ENCODE data around the gene CTBP1. TPM values are rescaled to one million over a fixed set of nuclear protein-coding genes. Genes with fewer than 3 reads are reported as not detected.

Gene CTBP1
- total and polyA plus RNA-seq, 4 experiments from 2014 or later, result 39.3 to 195 (median 132) TPM

DNA sequence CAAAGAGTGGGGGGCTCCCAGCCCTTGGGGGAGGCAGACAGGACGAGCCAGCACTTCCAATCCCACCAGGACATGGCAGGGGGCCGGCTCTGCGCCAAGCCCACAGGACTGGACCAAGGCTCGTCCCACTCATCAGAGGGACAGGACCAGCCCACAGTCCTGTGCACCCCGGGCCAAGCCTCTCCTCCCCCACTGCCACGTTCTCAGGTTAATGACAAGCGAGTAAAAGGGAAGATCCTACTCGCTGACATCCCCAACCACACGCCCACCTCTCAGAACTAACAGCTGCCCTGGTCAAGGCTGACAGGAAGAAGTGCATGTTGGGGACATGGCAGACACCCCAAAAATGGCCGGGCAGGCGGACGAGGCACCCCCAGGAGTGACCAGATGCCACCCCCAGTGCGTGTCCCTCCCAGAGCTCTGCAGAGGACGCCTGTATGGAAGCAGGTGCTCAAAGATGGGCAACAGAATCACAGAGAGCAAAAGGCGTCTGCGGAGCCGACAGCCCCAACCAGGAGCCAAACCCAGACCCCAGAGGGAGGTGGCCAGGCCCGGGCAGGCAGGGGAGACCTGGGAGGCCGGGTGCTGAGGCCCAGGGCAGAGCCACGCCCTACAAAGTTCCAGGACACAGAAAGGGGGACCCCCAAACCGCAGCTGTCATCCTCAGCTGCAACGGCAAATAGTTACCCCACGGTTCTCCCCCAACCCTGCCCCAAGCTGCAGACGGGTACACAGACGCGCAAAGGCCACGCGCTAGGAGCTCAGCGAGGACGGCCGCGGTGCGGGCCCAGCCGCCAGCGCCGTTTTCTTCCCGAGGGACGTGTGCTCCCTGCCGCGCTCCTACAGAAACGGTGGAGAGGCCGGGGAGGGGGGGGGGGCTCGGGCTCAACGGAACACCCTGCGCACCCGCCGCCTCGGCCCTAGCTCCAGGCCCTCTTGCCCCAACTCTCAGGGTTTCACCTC is 1.7 kb downstream of the CTBP1 start:
- ChIA-PET POLR2A (ENCODE audit: partially characterized antibody) (interaction anchor here (0.6 to 5.9 kb wide), 15 partner anchors 19 to 764 kb away, joined by 3 to 146 read pairs (median 16); partner anchors contain the start of genes GAK, MAEA, NSD2 and SPON2), CTCF (ENCODE audit: partially characterized antibody) (interaction anchor here (0.7 to 6.1 kb wide), 5 partner anchors 21 to 116 kb away, joined by 3 to 42 read pairs (median 11); partner anchors contain the start of gene UVSSA)
- Histone ChIP-seq H3K9me3 (ENCODE audit: control insufficient read depth in 1 of 2, low read length in 2 of 2) (no peaks in the 10 kb centered on the region), H3K36me3 (ENCODE audit: insufficient read depth, low read length) (no peaks in the 10 kb centered on the region), H3K27ac (ENCODE audit: low read depth, low read length) (peak overlapping the region; percentile 76), H3K27me3 (ENCODE audit: insufficient read depth, low read length) (no peaks in the 10 kb centered on the region), H3K4me1 (ENCODE audit: insufficient read depth, low read length) (peaks cover 76% of the 10 kb centered on the region), H3K4me3 (ENCODE audit: low read length in 2 of 2) (peak overlapping the region; percentile 61 to 69)
- intact Hi-C loops (cut with micrococcal nuclease), result loop anchor here (5.0 kb wide), 1 partner anchor 235 kb away; the partner anchor contains the start of gene FGFRL1
- H3K36me3 Mint-ChIP-seq, result peaks cover 0 to 22% of the 10 kb centered on the region in 2 donors
- peak in 4 of 5 donors; percentile 13 to 58 (median 18) for DNase-seq
- H3K4me1 Mint-ChIP-seq, result peaks cover 30 to 77% (median 64%) of the 10 kb centered on the region in 4 donors
- peak overlapping the region; percentile 84 to 90 (median 86) for H3K4me3 Mint-ChIP-seq
- H3K27me3 Mint-ChIP-seq, result no peaks in the 10 kb centered on the region
- no peaks in the 10 kb centered on the region for H3K9me3 Mint-ChIP-seq
- H3K27ac Mint-ChIP-seq, result peak overlapping the region; percentile 83 to 96 (median 91)

DNA sequence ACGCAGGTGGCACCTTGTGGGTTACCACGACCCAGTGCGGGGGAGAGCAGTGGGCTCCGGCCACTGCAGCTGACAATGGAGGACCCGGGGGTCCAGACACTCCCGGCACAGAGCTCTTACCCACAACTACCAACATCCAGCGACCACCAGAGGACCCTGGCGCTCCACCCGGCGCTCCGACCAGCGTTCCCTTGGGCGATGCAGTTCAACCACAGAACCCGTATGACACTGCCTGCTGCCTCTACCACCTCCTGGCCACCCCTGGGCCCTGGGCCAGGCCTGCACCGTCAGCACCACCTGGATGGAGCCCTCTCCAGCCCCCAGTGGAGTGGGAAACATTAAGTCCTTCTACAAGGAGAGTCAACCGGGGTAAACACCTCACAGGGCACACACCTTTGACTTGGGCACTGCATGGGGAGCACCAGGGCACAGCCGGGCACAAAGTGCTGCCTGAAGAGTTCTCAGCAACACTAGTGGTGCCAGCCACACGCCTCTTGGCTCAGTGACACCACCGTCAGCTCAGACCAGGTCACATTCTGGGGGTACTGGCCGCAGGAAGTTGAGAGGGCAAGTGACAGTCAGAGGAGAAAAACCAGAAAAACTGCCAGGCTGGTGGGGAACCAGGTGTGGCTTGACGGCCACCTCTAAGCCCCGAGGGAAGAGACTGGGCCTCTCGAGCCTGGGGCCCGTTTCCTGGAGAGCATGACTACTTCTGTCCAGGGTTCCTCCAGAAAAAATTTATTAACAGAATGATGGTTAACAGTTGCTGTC is 2.6 kb downstream of the CTBP1 start:
- ChIA-PET POLR2A (ENCODE audit: partially characterized antibody) (interaction anchor here (0.6 to 5.9 kb wide), 12 partner anchors 20 to 765 kb away, joined by 3 to 146 read pairs (median 34); partner anchors contain the start of genes MAEA, NSD2, SPON2 and UVSSA), CTCF (ENCODE audit: partially characterized antibody) (interaction anchor here (2.8 to 6.1 kb wide), 2 partner anchors 79 to 100 kb away, joined by 11 to 29 read pairs; partner anchors contain the start of gene UVSSA)
- Histone ChIP-seq H3K36me3 (ENCODE audit: insufficient read depth, low read length) (no peaks in the 10 kb centered on the region), H3K9me3 (ENCODE audit: control insufficient read depth in 1 of 2, low read length in 2 of 2) (no peaks in the 10 kb centered on the region), H3K27ac (ENCODE audit: low read depth, low read length) (peak overlapping the region; percentile 76), H3K4me3 (ENCODE audit: low read length in 2 of 2) (peak overlapping the region in 1 of 2 donors; percentile 69), H3K4me1 (ENCODE audit: insufficient read depth, low read length) (peaks cover 71% of the 10 kb centered on the region), H3K27me3 (ENCODE audit: insufficient read depth, low read length) (no peaks in the 10 kb centered on the region)
- DNase-seq, result no peak
- H3K36me3 Mint-ChIP-seq, result peaks cover 0 to 23% of the 10 kb centered on the region in 2 donors
- H3K4me3 Mint-ChIP-seq, result peak overlapping the region; percentile 84 to 90 (median 86)
- H3K9me3 Mint-ChIP-seq, result no peaks in the 10 kb centered on the region
- no peaks in the 10 kb centered on the region for H3K27me3 Mint-ChIP-seq
- intact Hi-C loops (cut with micrococcal nuclease), result loop anchor here (5.0 kb wide), 1 partner anchor 234 kb away; the partner anchor contains the start of gene FGFRL1
- H3K27ac Mint-ChIP-seq, result peak overlapping the region; percentile 83 to 96 (median 91)
- H3K4me1 Mint-ChIP-seq, result peaks cover 31 to 74% (median 58%) of the 10 kb centered on the region in 4 donors

DNA sequence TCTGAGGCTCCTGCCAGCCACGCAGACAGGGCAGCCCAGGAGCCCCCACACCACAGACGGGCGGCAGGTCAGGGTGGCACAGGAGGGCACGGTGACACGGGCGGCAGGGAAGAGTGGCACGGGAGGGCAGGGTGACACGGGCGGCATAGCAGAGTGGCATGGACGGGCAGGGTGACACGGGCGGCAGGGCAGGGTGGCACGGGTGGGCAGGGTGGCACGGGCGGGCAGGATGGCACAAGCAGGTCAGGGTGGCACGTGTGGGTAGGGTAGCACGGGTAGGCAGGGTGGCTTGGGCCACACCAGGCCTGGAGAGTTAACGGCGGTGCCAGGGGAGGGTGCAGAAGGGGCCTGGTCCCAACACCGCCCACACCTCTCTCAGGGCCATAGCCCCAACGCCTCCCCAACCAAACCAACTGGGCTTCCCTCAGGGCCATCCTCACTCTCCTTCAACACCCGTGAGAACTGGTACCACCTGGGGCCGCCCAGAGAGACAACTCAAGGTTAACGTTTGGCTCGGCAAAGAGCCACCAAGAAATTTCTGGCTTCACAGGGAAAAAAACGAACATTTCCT is 3.4 kb downstream of the CTBP1 start:
- CTCF ChIA-PET (ENCODE audit: partially characterized antibody), result interaction anchor here (1.0 to 2.8 kb wide), 2 partner anchors 78 kb away, joined by 4 to 11 read pairs; no protein-coding TSS in a partner anchor
- no peak for DNase-seq
- Histone ChIP-seq H3K36me3 (ENCODE audit: insufficient read depth, low read length) (peaks cover 3% of the 10 kb centered on the region), H3K27me3 (ENCODE audit: insufficient read depth, low read length) (no peaks in the 10 kb centered on the region), H3K9me3 (ENCODE audit: control insufficient read depth in 1 of 2, low read length in 2 of 2) (no peaks in the 10 kb centered on the region), H3K4me3 (ENCODE audit: low read length in 2 of 2) (peak overlapping the region in 1 of 2 donors; percentile 69), H3K4me1 (ENCODE audit: insufficient read depth, low read length) (peaks cover 64% of the 10 kb centered on the region), H3K27ac (ENCODE audit: low read depth, low read length) (peak overlapping the region; percentile 76)
- Mint-ChIP-seq H3K4me1 (peaks cover 27 to 71% (median 51%) of the 10 kb centered on the region in 4 donors), H3K27me3 (no peaks in the 10 kb centered on the region), H3K27ac (peak overlapping the region; percentile 29 to 94 (median 59)), H3K9me3 (no peaks in the 10 kb centered on the region), H3K36me3 (peaks cover 0 to 25% of the 10 kb centered on the region in 2 donors), H3K4me3 (peak overlapping the region in 7 of 8 donors; percentile 48 to 90 (median 86))
- POLR2A ChIA-PET (ENCODE audit: partially characterized antibody), result interaction anchor here (2.4 kb wide), 1 partner anchor 101 kb away, joined by 10 read pairs; the partner anchor contains the start of gene UVSSA
- intact Hi-C loops (cut with micrococcal nuclease), result loop anchor here (5.0 kb wide), 1 partner anchor 233 kb away; the partner anchor contains the start of gene FGFRL1

DNA sequence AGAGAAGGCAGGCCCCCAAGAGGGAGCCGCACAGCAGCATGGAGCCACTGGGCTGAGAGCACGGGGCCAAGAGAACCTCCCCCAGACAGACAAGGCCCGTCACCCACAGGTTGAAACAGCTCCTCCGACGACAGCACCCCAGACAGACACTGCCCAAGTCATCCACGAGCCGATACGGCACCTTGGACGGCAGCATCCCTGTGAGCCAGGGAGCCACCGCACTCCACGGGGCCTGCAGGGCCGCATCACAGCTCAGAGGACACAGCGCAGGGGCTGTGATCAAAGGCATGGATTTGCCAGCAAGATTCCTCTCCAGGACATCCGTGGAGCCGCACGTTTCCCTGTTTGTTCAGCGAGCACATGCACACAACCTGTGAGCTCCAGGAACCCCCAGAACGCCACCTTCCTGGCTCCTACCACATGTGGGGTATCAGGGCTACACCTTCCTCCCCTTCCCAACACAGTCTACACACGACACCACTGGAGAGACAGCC is 3.9 kb downstream of the CTBP1 start:
- Mint-ChIP-seq H3K4me1 (peaks cover 25 to 66% (median 46%) of the 10 kb centered on the region in 4 donors), H3K36me3 (peaks cover 0 to 22% of the 10 kb centered on the region in 2 donors), H3K27ac (peak overlapping the region in 5 of 7 donors; percentile 31 to 94 (median 78)), H3K9me3 (no peaks in the 10 kb centered on the region), H3K4me3 (peak overlapping the region; percentile 14 to 73 (median 46)), H3K27me3 (no peaks in the 10 kb centered on the region)
- Histone ChIP-seq H3K9me3 (ENCODE audit: control insufficient read depth in 1 of 2, low read length in 2 of 2) (no peaks in the 10 kb centered on the region), H3K27me3 (ENCODE audit: insufficient read depth, low read length) (no peaks in the 10 kb centered on the region), H3K36me3 (ENCODE audit: insufficient read depth, low read length) (peaks cover 4% of the 10 kb centered on the region), H3K4me3 (ENCODE audit: low read length in 2 of 2) (no peak overlapping the region), H3K27ac (ENCODE audit: low read depth, low read length) (peak overlapping the region; percentile 23), H3K4me1 (ENCODE audit: insufficient read depth, low read length) (peaks cover 58% of the 10 kb centered on the region)
- intact Hi-C loops (cut with micrococcal nuclease), result loop anchor here (5.0 kb wide), 1 partner anchor 233 kb away; the partner anchor contains the start of gene FGFRL1
- DNase-seq, result no peak
- CTCF ChIA-PET (ENCODE audit: partially characterized antibody), result interaction anchor here (1.0 kb wide), 1 partner anchor 77 kb away, joined by 4 read pairs; no protein-coding TSS in a partner anchor
- POLR2A ChIA-PET (ENCODE audit: partially characterized antibody), result interaction anchor here (2.0 to 2.4 kb wide), 2 partner anchors 43 to 102 kb away, joined by 5 to 10 read pairs; partner anchors contain the start of gene UVSSA

DNA sequence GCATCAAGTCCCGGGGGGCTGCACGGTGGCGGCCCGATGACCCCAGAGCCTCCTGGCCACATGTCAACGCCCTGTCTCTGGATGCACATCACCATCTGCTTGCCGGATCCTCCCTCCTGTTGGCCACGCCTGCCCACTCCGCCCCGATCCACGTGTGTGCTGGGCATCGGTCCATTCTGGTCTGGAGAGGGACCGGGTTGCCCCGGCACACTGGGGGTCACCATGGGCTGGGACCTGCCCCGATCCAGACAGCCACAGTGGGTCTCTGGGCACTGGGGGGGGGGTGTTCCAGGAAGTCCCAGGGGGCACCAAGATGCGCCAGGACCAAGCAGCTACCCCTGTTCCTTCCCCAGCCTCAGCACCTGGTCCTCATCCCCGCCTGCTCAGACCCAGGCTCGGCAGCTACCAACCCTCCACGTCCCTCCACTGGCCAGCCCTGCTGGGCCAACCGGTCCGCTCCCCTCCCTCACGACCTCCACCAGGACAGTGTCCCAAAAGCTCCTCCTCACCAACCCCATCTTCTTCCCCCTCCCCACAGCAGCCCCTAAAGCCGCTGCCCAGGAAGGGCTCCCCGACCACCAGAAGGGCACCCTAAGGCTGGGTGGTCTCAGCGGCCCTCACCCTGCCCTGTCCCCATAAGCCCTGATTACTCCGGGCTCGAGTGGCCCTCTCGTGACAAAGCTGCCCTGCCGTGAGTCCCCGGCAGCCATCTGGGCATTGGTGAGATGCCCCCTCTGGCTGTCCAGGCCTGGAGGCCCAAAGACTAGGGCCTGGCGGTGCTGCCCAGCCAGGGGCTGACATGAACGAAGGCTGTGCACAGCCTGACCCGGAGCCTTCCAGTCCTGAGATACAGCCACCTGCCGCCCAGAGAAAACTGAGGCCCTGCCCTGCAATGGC is 4.6 kb downstream of the CTBP1 start:
- Histone ChIP-seq H3K4me1 (ENCODE audit: insufficient read depth, low read length) (peaks cover 55% of the 10 kb centered on the region), H3K27me3 (ENCODE audit: insufficient read depth, low read length) (no peaks in the 10 kb centered on the region), H3K36me3 (ENCODE audit: insufficient read depth, low read length) (peaks cover 9% of the 10 kb centered on the region), H3K9me3 (ENCODE audit: control insufficient read depth in 1 of 2, low read length in 2 of 2) (no peaks in the 10 kb centered on the region), H3K4me3 (ENCODE audit: low read length in 2 of 2) (no peak overlapping the region), H3K27ac (ENCODE audit: low read depth, low read length) (no peak overlapping the region)
- CTCF ChIA-PET (ENCODE audit: partially characterized antibody), result interaction anchor here (1.0 kb wide), 1 partner anchor 77 kb away, joined by 4 read pairs; no protein-coding TSS in a partner anchor
- peak overlapping the region in 6 of 8 donors; percentile 29 to 64 (median 44) for H3K4me3 Mint-ChIP-seq
- peaks cover 0 to 21% of the 10 kb centered on the region in 2 donors for H3K36me3 Mint-ChIP-seq
- peak overlapping the region in 5 of 7 donors; percentile 23 to 94 (median 78) for H3K27ac Mint-ChIP-seq
- H3K27me3 Mint-ChIP-seq, result no peaks in the 10 kb centered on the region
- POLR2A ChIA-PET (ENCODE audit: partially characterized antibody), result interaction anchor here (0.6 to 2.4 kb wide), 3 partner anchors 42 to 102 kb away, joined by 3 to 10 read pairs (median 5); partner anchors contain the start of gene UVSSA
- no peaks in the 10 kb centered on the region for H3K9me3 Mint-ChIP-seq
- no peak for DNase-seq
- intact Hi-C loops (cut with micrococcal nuclease), result no loop called here
- H3K4me1 Mint-ChIP-seq, result peaks cover 27 to 62% (median 43%) of the 10 kb centered on the region in 4 donors
